ENCODE measurements around the gene PTH2.
"Not testable (repeated sequence)": the region's sequence is repeated elsewhere in the genome, so short reads cannot be mapped to it uniquely, and the experiment has no call there.

PTH2 gene

DNA sequence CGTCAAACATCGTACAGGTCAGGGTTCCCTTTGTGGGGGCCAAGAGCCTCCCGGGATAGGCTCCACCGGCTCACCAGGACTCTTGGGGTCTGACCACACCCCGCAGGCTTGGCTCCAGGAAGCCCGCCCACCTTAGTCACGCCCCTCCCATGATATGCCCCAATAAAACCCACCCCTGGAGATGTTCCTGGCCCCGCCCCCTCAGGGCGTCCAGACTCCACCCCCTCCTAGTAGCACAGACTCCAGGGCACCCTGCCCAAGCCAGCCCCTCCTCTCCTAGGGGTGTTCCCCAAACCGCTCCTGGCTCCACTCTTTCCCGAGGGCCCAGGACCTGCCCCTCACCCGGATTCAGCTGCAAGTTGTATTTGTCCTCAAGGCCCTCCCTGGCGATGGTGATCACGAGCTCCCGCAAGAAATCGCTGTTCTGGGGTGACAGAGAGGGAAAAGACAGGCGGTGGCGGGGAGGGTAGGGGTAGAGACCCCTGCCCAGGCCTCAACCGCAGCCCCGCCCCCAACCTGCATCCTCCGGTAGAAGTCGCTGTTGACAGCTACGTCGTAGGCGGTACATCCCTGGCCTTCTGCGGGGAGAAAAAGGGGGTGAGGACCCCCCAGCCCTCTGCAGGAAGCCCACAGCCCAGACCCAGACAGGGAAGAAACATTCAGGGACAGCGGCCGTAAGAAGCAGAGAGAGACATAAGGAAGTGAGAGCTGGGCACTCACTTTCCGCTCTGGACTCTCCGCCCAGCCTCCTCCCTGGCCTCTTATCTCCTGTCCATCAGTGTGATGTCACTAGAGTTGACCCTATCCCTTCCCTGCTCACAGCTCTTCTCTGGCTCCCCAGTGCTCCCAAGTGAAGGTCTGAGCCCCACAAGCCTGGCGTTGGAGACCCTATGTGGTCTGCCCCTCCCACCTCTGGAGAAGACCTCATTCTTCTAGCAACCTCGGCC lies 24.5 kb upstream of the PTH2 start:
- DNase-seq, result peak in 1 of 2 experiments; percentile 53

DNA sequence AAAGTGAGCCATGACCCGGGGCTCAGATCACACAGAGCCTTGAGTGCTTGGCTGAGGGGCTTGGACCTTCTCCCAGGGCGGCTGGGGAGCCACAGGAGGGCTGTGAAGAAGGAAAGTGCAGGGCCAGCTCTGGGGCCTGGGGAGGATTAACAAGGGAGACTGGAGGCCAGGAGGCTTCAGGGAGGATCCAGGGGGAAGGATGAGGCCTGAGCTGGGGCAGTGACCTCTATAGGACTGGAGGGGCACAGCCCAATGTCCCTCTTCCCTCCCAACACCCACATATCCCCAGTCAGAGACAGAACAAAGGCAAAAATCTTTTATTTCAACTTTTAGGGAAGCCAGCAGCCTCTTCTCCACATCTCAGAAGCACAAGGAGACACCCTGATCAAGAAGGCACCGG lies 22.8 kb upstream of the PTH2 start:
- no peak for DNase-seq

DNA sequence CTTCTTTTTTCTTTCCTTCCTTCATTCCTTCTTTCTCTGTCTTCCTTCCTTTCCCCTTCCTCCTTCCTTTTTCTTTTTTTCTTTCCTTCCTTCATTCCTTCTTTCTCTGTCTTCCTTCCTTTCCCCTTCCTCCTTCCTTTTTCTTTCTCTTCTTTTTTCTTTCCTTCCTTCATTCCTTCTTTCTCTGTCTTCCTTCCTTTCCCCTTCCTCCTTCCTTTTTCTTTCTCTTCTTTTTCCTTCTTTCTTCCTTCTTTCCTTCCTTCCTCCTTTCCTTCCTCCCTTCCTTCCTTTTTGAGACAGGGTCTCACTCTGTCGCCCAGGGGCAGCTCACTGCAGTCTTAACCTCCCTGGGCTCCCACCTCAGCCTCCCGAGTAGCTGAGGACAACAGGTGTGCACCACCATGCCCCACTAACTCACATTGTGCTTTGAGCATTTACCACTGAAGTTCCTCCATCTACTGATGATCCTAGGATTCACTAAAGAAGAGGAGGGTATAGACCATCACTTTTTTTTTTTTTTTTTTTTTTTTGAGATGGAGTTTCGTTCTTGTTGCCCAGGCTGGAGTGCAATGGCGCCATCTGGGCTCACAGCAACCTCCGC lies 21.0 kb upstream of the PTH2 start:
- not testable (repeated sequence) for DNase-seq

DNA sequence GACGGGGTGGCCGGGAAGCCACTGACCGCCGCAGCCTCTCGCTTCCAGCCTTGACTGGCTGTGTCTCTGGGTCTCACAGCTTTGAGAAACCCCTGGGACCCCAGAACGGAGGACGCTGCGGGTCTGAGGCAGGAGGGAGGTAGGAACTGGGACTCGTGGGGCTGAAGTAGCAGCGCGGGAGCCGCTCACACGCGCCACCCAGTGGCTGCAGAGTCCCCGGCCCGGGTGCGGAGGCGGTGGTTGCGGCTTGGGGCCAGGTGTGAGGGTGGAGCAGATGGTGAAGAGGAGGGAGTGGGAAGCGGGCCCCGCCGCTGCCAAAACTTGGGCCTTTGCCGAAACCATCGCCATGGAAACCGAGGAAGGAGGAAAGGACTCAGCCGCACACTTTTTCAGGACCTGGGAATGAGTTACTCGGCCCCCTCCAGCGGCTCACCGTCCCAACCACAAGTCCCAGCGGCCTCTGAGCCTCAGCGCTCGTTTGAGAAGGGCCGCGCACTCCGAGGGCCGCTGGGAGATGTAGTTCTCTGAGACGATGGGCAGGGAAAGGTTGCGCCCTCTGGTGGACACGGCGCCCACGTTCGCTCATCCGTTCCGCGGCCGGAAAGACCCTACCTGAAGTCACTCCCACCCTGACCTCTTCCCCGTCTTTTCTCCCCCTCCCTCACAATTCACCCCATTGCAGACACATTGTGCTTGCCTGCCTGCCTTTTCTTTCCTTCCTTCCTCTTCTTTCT lies 20.3 kb upstream of the PTH2 start:
- peak; percentile 88 to 96 for DNase-seq

DNA sequence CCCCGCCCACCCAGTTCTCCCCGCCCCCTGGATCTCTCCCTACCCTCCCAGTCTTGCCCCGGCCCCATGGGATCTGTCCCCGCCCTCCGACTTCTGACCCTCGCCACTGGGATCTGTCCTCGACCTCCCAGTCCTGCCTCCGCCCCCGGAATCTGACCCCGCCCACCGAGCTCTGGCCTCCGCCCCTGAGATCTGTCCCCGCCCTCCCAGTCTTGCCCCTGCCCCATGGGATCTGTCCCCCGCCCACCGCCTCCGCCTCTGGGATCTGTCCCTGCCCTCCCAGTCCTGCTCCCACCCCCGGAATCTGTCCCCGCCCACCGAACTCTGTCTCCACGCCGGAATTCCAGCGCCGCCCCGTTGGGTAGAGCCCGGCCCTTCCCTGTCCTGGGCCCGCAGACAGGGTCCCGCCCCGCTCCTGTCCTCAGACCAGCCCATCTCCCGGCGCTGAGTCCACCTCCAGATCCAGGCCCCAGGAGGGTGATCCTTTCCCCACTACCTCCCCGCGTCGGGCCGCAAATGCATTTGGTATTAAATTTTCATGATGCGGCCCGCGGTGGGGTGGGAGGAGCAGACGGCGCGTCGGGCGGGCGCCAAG lies 19.6 kb upstream of the PTH2 start:
- peak; percentile 62 to 89 for DNase-seq

DNA sequence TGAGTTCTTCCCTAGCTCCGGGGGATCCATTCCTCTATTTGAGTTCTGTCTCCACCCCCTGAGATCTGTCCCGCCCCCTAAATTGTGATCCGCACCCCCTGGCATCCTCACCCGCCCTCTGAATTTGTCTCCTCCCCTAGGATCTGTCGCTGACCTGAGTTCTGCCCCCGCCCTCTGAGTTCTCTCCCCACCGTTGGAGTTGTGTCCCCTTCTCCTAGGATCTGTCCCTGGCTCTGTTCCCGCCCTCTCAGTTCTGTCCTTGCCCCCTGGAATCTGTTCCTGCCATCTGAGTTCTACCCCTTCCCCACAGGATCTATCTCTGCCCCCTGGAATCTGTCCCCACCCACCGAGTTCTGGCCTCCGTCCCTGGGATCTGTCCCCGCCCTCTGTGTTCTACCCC lies 19.1 kb upstream of the PTH2 start:
- no peak for DNase-seq

DNA sequence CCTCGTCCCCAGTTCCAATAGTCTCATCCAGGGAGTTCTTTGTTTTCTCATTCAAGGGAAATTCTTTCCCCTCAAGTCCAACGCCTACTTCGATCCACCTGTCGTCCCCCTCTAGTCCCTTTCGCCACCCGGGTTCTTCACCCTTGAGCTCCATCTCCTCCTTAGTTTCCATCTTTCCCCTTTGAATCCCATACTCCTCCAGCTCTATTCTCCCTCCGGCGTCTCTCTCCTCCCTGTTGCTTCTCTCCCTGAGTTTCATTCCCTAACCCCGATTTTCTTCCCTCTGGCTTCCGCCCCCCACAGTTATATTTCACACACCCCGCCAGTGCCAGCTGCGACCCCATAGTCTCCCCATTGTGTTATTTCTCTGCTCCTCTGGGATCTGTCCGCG lies 18.7 kb upstream of the PTH2 start:
- no peak for DNase-seq

DNA sequence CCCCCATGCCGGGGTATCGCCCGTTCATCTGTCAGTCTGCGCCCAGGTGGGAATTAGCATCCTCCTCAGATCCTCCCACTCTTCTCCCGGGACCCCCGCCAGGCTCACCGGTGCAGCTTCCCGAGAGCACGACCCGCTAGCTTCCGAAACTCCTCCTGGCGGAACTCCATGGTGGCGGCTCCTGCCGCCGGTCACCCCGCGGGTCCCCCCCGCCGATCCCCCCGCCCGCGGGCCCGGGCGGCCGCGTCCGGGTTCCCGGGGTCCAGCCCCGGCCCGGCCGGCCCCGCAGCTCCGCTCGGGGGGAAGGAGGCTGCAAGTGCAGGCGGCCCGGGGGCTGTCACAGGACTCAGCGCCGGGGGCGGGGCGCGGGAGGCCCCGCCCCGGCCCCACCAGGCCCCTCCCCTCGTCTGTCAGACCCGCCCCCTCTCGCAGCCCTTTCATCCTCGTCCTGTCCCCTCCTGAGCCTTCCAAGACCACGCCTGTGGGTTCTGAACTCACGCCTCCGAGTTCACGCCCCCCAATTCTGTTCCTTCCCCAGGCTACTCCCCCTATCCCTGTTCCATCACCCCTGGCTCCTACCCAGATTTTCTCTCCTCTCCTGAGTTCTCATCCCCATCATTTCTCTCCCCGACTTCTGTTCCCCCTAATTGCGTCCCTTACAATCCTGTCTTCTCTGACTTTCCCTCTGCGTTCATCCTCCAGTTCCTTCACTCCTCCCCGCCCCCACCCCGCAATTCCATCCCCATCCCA lies 18.1 kb upstream of the PTH2 start, which contains the start of gene SLC17A7:
TSS of gene SLC17A7 (minus strand) at position 318 of the 750 bp plus-strand sequence. CDS start at position 170, 148 bp downstream.
- DNase-seq, result peak in 1 of 2 experiments; percentile 34

DNA sequence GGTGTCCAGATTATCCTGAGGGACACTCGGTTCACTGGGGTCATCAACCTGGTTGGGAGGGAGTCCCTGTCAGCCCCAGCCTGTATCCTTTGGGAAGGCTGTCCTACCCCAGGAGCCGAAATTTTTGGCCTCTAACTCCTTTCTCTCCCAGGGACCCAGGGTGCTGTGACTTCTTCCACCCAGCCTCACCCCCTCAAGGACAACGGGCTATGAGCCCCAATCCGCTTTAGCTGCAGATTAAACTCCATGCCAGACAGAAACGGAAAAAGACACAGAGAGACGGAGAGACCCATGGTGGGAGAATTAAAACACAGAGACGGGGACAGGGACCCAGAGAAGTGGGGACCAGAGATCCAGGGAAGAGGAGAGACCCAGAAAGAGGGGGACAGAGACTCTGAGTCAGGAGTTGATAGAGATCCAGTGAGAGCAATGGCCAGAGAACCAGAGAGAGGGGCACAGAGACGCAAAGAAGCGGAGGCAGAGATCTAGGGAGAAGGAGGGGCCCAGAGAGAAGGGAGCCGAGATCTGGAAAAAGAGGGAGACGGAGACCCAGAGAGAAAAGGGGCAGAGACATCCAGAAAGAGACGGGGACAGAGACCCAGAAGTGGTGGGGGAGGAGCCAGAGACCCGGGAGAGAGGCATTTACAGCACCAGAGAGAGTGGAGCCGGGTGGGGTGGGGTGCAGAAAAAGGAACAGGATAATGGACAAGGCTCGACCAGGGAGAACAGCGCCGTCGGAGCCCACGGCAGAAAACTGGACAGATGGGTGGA lies 17.4 kb upstream of the PTH2 start:
- no peak for DNase-seq

DNA sequence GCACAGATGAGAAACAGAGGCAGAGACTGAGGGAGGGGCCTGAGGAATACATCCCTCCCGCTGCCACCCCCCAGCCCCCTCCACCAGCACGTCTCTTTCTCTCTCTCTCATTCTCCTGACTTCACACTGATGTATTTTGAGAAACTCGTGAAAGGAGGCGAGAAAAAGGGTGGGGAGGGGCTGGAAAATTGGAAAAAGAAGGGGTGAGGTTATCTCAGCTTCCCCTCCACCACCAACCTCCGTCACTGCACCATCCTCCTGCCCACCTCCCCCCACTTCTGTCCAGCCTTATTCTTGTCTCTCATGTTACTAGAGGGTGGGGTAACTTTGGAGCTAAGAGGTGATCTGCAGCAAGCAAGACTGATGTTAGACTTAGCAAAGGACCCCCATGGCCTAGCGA lies 16.6 kb upstream of the PTH2 start:
- no peak for DNase-seq

DNA sequence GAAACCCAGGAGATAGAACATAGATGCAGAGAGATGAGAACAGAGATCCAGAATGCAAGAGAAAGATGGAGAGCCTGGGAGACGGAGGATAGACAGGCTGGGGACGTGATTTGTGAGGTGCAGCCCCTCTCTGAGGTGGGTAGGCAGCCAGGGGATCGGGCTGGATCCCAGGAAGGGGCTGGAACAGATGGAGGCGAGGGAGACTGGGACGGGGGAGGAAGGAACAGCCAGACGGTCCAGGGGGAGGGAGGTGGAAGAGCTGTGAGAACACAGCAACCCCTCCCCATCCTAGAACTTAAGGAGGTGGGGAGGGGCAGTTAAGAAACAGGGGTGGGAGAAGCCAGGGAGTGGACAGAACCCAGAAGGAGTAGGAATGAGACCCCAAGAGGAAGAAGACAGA lies 15.0 kb upstream of the PTH2 start:
- DNase-seq, result no peak

DNA sequence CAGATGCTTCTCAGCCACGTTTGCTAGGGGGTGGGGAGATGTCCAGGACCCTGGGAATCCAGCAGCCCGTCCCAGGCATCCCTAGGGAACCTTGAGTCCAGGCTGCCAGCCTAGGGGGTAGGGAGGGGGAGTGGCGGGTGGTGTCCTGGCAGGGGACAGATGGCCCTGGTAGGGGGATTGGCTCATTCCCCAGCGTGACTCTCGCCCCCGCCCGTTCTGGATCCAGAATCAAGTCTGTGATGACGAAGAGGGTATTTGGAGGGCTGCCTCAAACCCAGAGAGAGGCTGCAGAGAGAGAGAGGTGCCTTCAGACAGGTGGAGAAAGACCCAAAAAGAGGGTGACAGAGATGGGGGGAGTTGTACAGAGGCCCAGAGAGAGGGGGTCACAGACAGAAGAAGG lies 14.0 kb upstream of the PTH2 start:
- DNase-seq, result no peak

DNA sequence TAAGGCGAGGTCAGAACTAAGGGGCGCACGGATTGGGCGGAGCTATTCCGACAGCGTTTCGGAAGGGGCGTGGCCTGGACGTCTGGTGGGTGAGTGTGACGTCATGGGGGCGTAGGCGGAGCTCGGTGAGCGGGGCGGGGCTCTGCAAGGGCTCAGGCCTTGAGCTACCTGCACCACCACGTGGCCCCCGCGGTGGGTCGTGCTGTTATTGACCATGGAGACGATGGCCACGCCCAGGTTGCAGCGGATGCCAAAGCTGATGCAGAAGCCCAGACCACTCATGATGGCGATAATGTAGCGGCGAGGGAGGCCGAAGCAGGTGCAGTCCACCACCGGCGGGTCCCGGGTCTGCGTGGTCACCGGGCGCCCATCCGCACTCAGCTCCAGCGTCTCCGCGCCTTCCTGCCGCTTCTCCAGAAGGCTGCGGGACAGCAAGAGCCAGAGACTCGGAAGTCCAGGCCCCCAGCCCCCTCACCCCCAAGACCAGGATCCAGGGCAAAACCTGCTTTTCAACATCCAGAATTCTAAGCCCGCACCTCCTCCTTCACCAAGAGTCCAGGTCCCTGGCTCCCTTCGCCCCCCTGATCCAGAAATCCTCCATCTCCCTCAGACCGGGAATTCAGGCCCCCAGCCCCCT lies 13.3 kb upstream of the PTH2 start:
- peak; percentile 28 to 77 for DNase-seq

DNA sequence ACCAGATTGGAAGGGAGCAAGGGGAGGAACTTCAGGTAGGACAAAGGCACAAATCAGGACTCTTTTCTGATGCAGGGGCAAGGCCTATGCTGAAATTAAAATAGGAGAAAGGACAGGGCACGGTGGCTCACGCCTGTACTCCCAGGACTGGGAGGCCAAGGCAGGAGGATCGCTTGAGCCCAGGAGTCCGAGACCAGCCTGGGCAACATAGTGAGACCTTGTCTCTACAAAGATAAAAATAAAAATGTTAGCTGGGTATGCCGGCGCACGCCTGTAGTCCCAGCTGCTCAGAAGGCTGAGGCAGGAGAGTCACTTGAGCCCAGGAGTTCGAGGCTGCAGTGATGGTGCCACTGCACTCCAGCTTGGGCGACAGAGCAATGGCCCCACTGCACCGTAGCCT lies 12.4 kb upstream of the PTH2 start:
- DNase-seq, result no peak

DNA sequence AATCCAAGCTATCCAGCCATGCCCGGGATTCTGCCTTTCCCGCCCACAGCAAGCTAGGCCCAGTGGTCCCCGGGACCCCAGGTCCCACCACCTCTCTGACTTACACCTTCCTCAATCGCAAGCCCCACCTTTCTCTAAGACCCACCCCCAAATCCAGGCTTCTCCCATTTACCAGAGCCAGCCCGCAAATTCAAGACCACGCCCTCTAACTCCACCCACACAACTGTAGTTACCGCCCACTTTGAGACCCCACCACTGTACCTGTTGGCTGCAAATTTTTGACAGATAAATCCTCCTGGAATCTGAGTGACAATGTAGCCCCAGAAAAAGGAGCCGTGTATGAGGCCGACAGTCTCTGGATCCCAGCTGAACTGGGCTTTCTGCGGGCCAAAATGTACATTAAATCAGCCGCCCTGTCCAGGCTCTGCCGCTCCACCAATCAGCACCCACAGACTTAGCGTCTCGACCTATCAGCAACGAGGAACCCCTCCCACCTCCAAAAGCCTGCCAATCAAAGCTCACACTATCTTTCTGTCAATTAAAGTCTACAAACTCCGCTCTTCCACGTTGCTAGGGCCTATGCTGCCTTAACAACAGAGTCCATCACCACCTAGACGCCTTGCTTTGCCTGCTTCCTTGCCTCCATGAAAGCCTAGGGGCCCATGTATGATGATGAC lies 11.8 kb upstream of the PTH2 start:
- peak in 1 of 2 experiments; percentile 42 for DNase-seq

DNA sequence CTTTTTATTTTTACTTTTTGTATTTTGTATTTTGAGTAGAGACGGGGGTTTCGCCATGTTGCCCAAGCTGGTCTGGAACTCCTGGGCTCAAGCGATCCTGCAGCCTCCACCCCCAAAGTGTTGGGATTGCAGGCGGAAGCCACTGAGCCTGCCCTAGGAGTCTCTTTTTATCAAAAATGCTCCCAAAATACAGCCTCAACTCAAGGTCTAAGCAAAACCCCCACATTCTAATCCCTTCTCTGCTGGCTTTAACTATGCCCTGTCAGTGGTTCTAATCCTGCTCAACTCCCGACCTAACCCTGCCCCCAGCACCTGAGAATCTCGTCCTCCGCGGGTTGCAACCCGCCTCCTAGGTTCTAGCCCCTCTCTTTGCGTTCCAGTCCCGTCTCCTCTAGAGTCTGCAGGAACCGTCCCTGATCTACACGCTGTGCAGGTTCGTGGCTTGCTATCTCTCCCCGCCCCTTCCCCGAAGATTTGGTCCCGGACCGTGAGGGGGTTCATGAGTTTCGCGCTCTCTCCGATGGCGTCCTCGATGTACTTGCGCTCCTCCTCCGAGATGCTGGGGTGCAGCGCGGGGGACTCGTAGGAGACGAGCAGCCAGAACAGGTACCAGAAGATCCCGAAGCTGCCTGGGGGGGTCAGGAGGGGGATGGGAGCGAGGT lies 10.1 kb upstream of the PTH2 start:
- no peak for DNase-seq

DNA sequence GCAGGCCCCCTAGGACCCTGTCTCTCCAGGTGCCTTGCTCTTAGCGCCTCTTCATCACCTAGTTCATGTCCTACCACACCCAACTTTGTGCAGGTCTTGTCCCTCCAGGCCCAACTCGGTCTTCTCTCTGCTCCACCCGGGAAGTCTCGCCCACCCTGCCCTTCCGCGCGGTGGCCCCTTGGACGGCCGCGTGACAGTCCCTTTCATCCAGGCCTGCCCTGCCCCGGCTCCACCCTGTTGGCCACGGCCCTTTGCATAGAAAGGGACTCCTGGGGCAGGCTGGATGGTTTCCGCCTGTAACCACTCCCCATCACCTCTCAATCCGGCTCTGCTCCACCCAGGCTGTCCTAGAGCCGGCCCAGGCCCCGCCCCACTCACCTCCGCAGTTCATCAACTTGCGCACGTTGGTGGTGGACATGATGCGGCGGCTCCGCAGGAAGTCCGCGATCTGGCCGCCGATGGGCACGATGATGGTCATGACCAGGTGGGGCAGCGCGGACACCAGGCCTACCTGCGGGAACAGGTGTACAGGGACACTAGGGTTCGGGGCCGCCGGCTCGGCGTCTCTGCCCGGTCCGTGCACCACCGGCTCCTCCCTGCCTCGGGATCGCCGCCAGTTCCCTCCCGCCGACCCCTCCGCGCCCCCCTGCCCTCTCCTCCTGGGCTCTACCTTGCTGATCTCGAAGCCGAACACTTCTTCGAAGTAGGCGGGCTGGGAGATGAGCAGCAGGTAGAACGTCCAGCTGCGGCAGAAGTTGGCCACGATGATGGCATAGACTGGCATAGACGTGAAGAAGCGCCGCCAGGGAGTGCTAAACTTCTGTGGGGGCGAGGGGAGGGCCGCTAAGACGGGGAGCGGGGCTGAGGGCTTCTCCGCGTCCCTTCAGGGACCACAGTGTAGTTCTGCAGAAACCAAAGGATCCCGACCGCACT lies 9.2 kb upstream of the PTH2 start:
- peak in 1 of 2 experiments; percentile 66 for DNase-seq

DNA sequence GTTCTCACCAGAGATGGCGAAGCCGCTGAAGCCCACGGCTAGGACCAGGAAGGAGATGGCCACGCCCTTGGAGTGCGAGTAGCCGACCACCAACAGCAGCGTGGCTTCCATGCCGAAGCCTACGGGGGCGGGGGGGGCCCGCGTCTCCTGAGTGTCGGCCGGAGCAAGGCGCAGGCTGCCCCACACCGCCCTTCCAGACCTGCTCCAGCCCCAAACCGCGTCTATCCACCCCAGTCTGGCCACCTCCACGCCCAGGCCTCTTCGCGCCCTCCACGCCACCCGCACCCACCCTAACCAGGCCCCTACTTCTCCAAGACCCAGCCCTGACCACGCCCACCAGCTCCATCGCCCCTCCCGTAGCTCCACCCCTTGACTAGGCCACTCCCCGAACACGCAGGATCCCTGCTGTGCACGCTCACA lies 8.1 kb upstream of the PTH2 start:
- peak in 1 of 2 experiments; percentile 40 for DNase-seq
